Stomach (tissue), 4 donors: ENCODE measurements around the gene CARS1.

ENCODE experiments used
- CTCF ChIP-seq, 7 experiments: fragments of 450-650 bp in 4 of 7; fragments of 200-600 bp in 3 of 7; sonication (generic) in 3 of 7; IDR thresholded peaks; one replicate each; pipeline ENCODE4 v1.5.1; 2016 to 2019; ENCODE audit warnings: antibody characterized with exemption in 7 of 7, control low read depth in 2 of 7, mild to moderate bottlenecking in 1 of 7
- EP300 ChIP-seq: sonication (generic); formaldehyde crosslinking; IDR thresholded peaks from one replicate; pipeline ENCODE4 v1.6.1; 2017; ENCODE audit warnings: antibody characterized with exemption
- POLR2A ChIP-seq, 4 donors: fragments of 450-650 bp; IDR thresholded peaks; one replicate each; pipeline ENCODE4 v1.6.1; 2016; ENCODE audit warnings: antibody characterized with exemption in 4 of 4, control low read depth in 2 of 4, mild to moderate bottlenecking in 1 of 4, moderate library complexity in 1 of 4

DNA sequence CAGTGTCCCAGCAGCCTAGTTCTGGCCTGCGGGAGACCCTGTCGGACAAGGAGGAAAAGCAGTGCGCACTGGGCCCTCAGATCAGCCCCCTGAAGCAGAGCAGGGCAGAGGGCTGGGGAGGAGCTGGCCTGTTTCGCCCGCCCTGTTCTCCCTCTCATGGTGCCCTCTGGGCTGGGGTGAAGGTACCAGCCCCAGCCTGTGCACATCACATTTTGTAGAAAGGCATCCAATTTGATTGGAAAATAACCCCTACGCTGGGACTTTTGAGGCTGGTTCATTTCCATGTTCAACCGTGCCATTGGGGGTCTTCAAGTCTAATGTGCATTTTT, 64.3 kb downstream of the CARS1 start:
- TF ChIP-seq EP300 (no peak), CTCF (IDR thresholded peaks at IDR 0.05) (no peak), POLR2A (IDR thresholded peaks at IDR 0.05) (no peak)
